OCI-LY1 (cell line): ENCODE data around the gene TBL3.
A peak's percentile ranks its signal among the peaks of the same experiment; 100 is the strongest.

Source experiments
- H2AFZ ChIP-seq: fragments of 200-600 bp; sonication (generic), shearing (Covaris generic); 2 replicates; pipeline ENCODE4 v1.6.0; 2014; ENCODE audit warnings: antibody characterized with exemption, mild to moderate bottlenecking, low read length
- H3F3A ChIP-seq: fragments of 200-600 bp; sonication (generic), shearing (Covaris generic); 2 replicates; pipeline ENCODE4 v1.6.0; 2014; ENCODE audit warnings: mild to moderate bottlenecking, antibody characterized with exemption, low read length, moderate library complexity; ENCODE audit not compliant: insufficient read depth
- H3K27ac ChIP-seq: fragments of 200-600 bp; sonication (generic); 2 replicates; pipeline ENCODE4 v1.5.1; 2014; ENCODE audit warnings: low read length, mixed run types, mild to moderate bottlenecking, low read depth; ENCODE audit not compliant: poor library complexity, severe bottlenecking
- H3K27me3 ChIP-seq: fragments of 200-600 bp; sonication (generic); 2 replicates; pipeline ENCODE4 v1.6.0; 2014; ENCODE audit warnings: antibody characterized with exemption, mild to moderate bottlenecking, low read length, moderate library complexity; ENCODE audit not compliant: insufficient read depth
- H3K36me3 ChIP-seq: fragments of 200-600 bp; sonication (generic); 2 replicates; pipeline ENCODE4 v1.6.1; 2014; ENCODE audit warnings: mild to moderate bottlenecking, antibody characterized with exemption, low read length, moderate library complexity, mixed read lengths; ENCODE audit not compliant: insufficient read depth
- H3K4me1 ChIP-seq: fragments of 200-600 bp; sonication (generic); 2 replicates; pipeline ENCODE4 v1.5.1; 2014; ENCODE audit warnings: mild to moderate bottlenecking, low read length, moderate library complexity; ENCODE audit not compliant: insufficient read depth, severe bottlenecking
- H3K4me2 ChIP-seq: fragments of 200-600 bp; sonication (generic), shearing (Covaris generic); 2 replicates; pipeline ENCODE4 v1.6.1; 2014; ENCODE audit warnings: low read length
- H3K4me3 ChIP-seq: fragments of 200-600 bp; sonication (generic); 2 replicates; pipeline ENCODE4 v1.5.1; 2014; ENCODE audit warnings: low read length, low read depth, mild to moderate bottlenecking, mixed read lengths; ENCODE audit not compliant: poor library complexity, severe bottlenecking
- H3K79me2 ChIP-seq: fragments of 200-600 bp; shearing (Covaris generic); 2 replicates; pipeline ENCODE4 v1.6.1; 2016; ENCODE audit warnings: mixed run types, low read length, mixed read lengths; ENCODE audit not compliant: insufficient read depth
- H3K9ac ChIP-seq: fragments of 200-600 bp; sonication (generic), shearing (Covaris generic); 2 replicates; pipeline ENCODE4 v1.6.1; 2014; ENCODE audit warnings: mild to moderate bottlenecking, low read length, mixed read lengths
- H3K9me2 ChIP-seq: fragments of 200-600 bp; sonication (generic), shearing (Covaris generic); 2 replicates; pipeline ENCODE4 v1.6.1; 2014; ENCODE audit warnings: low read depth, mild to moderate bottlenecking, low read length, mixed read lengths
- H3K9me3 ChIP-seq: fragments of 200-600 bp; shearing (Covaris generic); 2 replicates; pipeline ENCODE4 v1.6.1; 2014; ENCODE audit warnings: low read length, mixed read lengths
- H4K20me1 ChIP-seq: fragments of 200-600 bp; sonication (generic), shearing (Covaris generic); 2 replicates; pipeline ENCODE4 v1.6.0; 2016; ENCODE audit warnings: mild to moderate bottlenecking, low read length; ENCODE audit not compliant: insufficient read depth
- CTCF ChIP-seq: fragments of 200-600 bp; sonication (generic), shearing (Covaris generic); IDR thresholded peaks from 2 replicates; pipeline ENCODE4 v1.5.1; 2017; ENCODE audit warnings: mild to moderate bottlenecking, antibody characterized with exemption, low read length, moderate library complexity, mixed read lengths
- EZH2 ChIP-seq: fragments of 200-600 bp; sonication (generic), shearing (Covaris generic); IDR thresholded peaks from 2 replicates; pipeline ENCODE4 v1.8.0; 2017; ENCODE audit warnings: borderline replicate concordance, mixed run types, mild to moderate bottlenecking, antibody characterized with exemption, low read length, moderate library complexity, mixed read lengths

Gene TBL3

GRCh38 chr16:1985466-1986150, 13.8 kb downstream of the TBL3 start:
- Histone ChIP-seq H3F3A (no peaks in the 10 kb centered on the region; the same call in 1 of the 2 replicates), H3K9me3 (no peaks in the 10 kb centered on the region), H3K9ac (no peak overlapping the region), H3K27me3 (peaks cover 6% of the 10 kb centered on the region; the same call in 1 of the 2 replicates), H3K4me1 (peaks cover 23% of the 10 kb centered on the region), H3K4me3 (peak overlapping the region; percentile 66), H3K36me3 (peaks cover 13% of the 10 kb centered on the region), H3K79me2 (no peaks in the 10 kb centered on the region), H3K27ac (no peak overlapping the region), H2AFZ (no peak overlapping the region), H4K20me1 (no peaks in the 10 kb centered on the region), H3K4me2 (peak overlapping the region; percentile 87), H3K9me2 (no peaks in the 10 kb centered on the region)
- TF ChIP-seq EZH2 (no peak), CTCF (no peak)

GRCh38 chr16:1987198-1987597, 15.3 kb downstream of the TBL3 start:
- TF ChIP-seq CTCF (no peak), EZH2 (no peak)
- no peaks in the 10 kb centered on the region for H3K9me2 ChIP-seq
- no peaks in the 10 kb centered on the region for H3K79me2 ChIP-seq
- H3K9ac ChIP-seq = no peak overlapping the region
- H3K4me2 ChIP-seq = no peak overlapping the region
- no peak overlapping the region for H2AFZ ChIP-seq
- H3K4me3 ChIP-seq = no peak overlapping the region
- H3K36me3 ChIP-seq = peaks cover 13% of the 10 kb centered on the region
- no peaks in the 10 kb centered on the region for H4K20me1 ChIP-seq
- peaks cover 36% of the 10 kb centered on the region for H3K4me1 ChIP-seq
- no peaks in the 10 kb centered on the region; the same call in 1 of the 2 replicates for H3F3A ChIP-seq
- H3K27ac ChIP-seq = no peak overlapping the region
- H3K27me3 ChIP-seq = peaks cover 6% of the 10 kb centered on the region; the same call in 1 of the 2 replicates
- H3K9me3 ChIP-seq = no peaks in the 10 kb centered on the region

- Histone ChIP-seq H3K9me3 (no peaks in the 10 kb centered on the region), H3K4me3 (peak within 1 kb of the TSS; percentile 60), H3K4me1 (peaks cover 40% of the 10 kb centered on the region), H3K36me3 (peaks cover 13% of the 10 kb centered on the region), H3K27ac (no peak within 1 kb of the TSS), H3K9me2 (no peaks in the 10 kb centered on the region), H3K9ac (peak within 1 kb of the TSS; percentile 36; the same call in 1 of the 2 replicates), H4K20me1 (no peaks in the 10 kb centered on the region), H3F3A (no peaks in the 10 kb centered on the region; the same call in 1 of the 2 replicates), H3K79me2 (no peaks in the 10 kb centered on the region), H2AFZ (no peak within 1 kb of the TSS), H3K27me3 (peaks cover 6% of the 10 kb centered on the region; the same call in 1 of the 2 replicates), H3K4me2 (peak within 1 kb of the TSS; percentile 68)
- no peak for TF ChIP-seq EZH2
Measured at GRCh38 chr16:1989209-1990100, 17.6 kb downstream of the TBL3 start, which contains the start of gene SYNGR3. Gene SYNGR3, plus strand, starts transcription at chr16:1989970. Its CDS starts 133 bp downstream, at chr16:1990103.
